Neuronal stem cell (in vitro differentiated cells): Measurements from ENCODE around the gene PLEKHA3.
"Not testable (repeated sequence)": the region's sequence is repeated elsewhere in the genome, so short reads cannot be mapped to it uniquely, and the experiment has no call there.

Experiments used
- DNase-seq: peaks from one replicate; pipeline ENCODE4 v3.0.0-alpha.2; 2013; ENCODE audit warnings: low spot score
- H2AFZ ChIP-seq: one replicate; pipeline ENCODE4 v1.6.1; 2013; ENCODE audit warnings: mild to moderate bottlenecking, low read length, inconsistent platforms
- H2AK5ac ChIP-seq: 2 replicates; pipeline ENCODE4 v1.6.1; 2013; ENCODE audit warnings: low read depth, mild to moderate bottlenecking, inconsistent platforms, low read length, moderate library complexity, mixed read lengths
- H2BK120ac ChIP-seq: 2 replicates; pipeline ENCODE4 v1.6.1; 2013; ENCODE audit warnings: low read depth, mild to moderate bottlenecking, inconsistent platforms, low read length, moderate library complexity, mixed read lengths
- H2BK12ac ChIP-seq: one replicate; pipeline ENCODE4 v1.6.1; 2013; ENCODE audit warnings: low read length, inconsistent platforms
- H2BK15ac ChIP-seq: 2 replicates; pipeline ENCODE4 v1.6.1; 2013; ENCODE audit warnings: mild to moderate bottlenecking, low read length, inconsistent platforms, mixed read lengths
- H2BK5ac ChIP-seq: one replicate; pipeline ENCODE4 v1.6.1; 2013; ENCODE audit warnings: inconsistent platforms, mild to moderate bottlenecking, low read length, moderate library complexity
- H3K14ac ChIP-seq: one replicate; pipeline ENCODE4 v1.6.1; 2013; ENCODE audit warnings: low read length, inconsistent platforms
- H3K18ac ChIP-seq: 2 replicates; pipeline ENCODE4 v1.6.1; 2013; ENCODE audit warnings: low read length, inconsistent platforms
- H3K23ac ChIP-seq: 2 replicates; pipeline ENCODE4 v1.6.1; 2013; ENCODE audit warnings: low read depth, mild to moderate bottlenecking, mixed read lengths, low read length, inconsistent platforms; ENCODE audit not compliant: poor library complexity
- H3K27ac ChIP-seq: replicated peaks from 3 replicates; pipeline ENCODE4 v1.5.1; 2013; ENCODE audit warnings: low read length, inconsistent platforms
- H3K27me3 ChIP-seq, 3 experiments: 2 replicates each; pipeline ENCODE4 v1.6.1; 2013; ENCODE audit warnings: low read length in 3 of 3, mild to moderate bottlenecking in 2 of 3, inconsistent platforms in 1 of 3, low read depth in 1 of 3, mixed read lengths in 1 of 3, moderate library complexity in 1 of 3; ENCODE audit not compliant: control insufficient read depth in 3 of 3, insufficient read depth in 3 of 3
- H3K36me3 ChIP-seq, 2 donors: replicated peaks in 1 of 2; 2 replicates each; pipeline ENCODE4 v1.6.1; 2013; ENCODE audit warnings: low read length in 2 of 2; ENCODE audit not compliant: control insufficient read depth in 2 of 2, insufficient read depth in 2 of 2
- H3K4ac ChIP-seq: 2 replicates; pipeline ENCODE4 v1.6.1; 2013; ENCODE audit warnings: inconsistent platforms, mild to moderate bottlenecking, low read length, moderate library complexity
- H3K4me1 ChIP-seq, 2 donors: 1 replicate in 1 of 2; 2 replicates in 1 of 2; pipeline ENCODE4 v1.6.1; 2013; ENCODE audit warnings: low read length in 2 of 2, low read depth in 1 of 2; ENCODE audit not compliant: control insufficient read depth in 2 of 2, insufficient read depth in 1 of 2
- H3K4me2 ChIP-seq: one replicate; pipeline ENCODE4 v1.6.1; 2013; ENCODE audit warnings: mild to moderate bottlenecking, low read length, inconsistent platforms; ENCODE audit not compliant: insufficient read depth, poor library complexity, severe bottlenecking
- H3K4me3 ChIP-seq, 2 donors: 2 replicates each; pipeline ENCODE4 v1.5.1; 2013; ENCODE audit warnings: low read length in 2 of 2, mild to moderate bottlenecking in 2 of 2, inconsistent platforms in 1 of 2, moderate library complexity in 1 of 2
- H3K79me1 ChIP-seq: one replicate; pipeline ENCODE4 v1.6.1; 2013; ENCODE audit warnings: low read depth, mild to moderate bottlenecking, inconsistent platforms, low read length, moderate library complexity
- H3K9ac ChIP-seq: one replicate; pipeline ENCODE4 v1.6.1; 2013; ENCODE audit warnings: mild to moderate bottlenecking, low read depth, low read length, inconsistent platforms; ENCODE audit not compliant: poor library complexity
- H3K9me3 ChIP-seq, 2 donors: replicated peaks in 1 of 2; 2 replicates each; pipeline versions ENCODE3 to v1.6.1; 2013; ENCODE audit warnings: low read length in 2 of 2, mild to moderate bottlenecking in 2 of 2, inconsistent platforms in 1 of 2, low read depth in 1 of 2, mixed read lengths in 1 of 2, moderate library complexity in 1 of 2; ENCODE audit not compliant: control insufficient read depth in 2 of 2, insufficient read depth in 1 of 2
- H4K8ac ChIP-seq: one replicate; pipeline ENCODE4 v1.6.1; 2013; ENCODE audit warnings: low read depth, mild to moderate bottlenecking, inconsistent platforms, low read length, moderate library complexity
- H4K91ac ChIP-seq: one replicate; pipeline ENCODE4 v1.6.1; 2013; ENCODE audit warnings: low read length, low read depth, mild to moderate bottlenecking, inconsistent platforms; ENCODE audit not compliant: poor library complexity
- WGBS, 2 donors: extraction: QIAGEN DNeasy Blood & Tissue Kit; methylation state at CpG; one replicate each; pipeline ENCODE4 v1.1.7; 2013; ENCODE audit warnings: missing lambda C conversion rate in 2 of 2, mixed read lengths in 1 of 2; ENCODE audit not compliant: insufficient read length in 2 of 2, insufficient replicate concordance in 1 of 2; ENCODE audit errors: extremely low coverage in 2 of 2; 5-methylcytosine and 5-hydroxymethylcytosine counted together

Gene PLEKHA3

GRCh38 chr2:178471313-178471712 lies 8.9 kb upstream of the PLEKHA3 start:
- not testable (repeated sequence) for H2BK5ac ChIP-seq, DNase-seq, H3K23ac ChIP-seq, H2AFZ ChIP-seq, H2AK5ac ChIP-seq, H3K9me3 ChIP-seq, H3K14ac ChIP-seq, H3K4me3 ChIP-seq, H4K91ac ChIP-seq, H3K4ac ChIP-seq, H4K8ac ChIP-seq, H3K79me1 ChIP-seq, H2BK120ac ChIP-seq, H3K4me2 ChIP-seq, H2BK12ac ChIP-seq, H3K27me3 ChIP-seq, H3K18ac ChIP-seq, H3K4me1 ChIP-seq, H3K27ac ChIP-seq, H3K9ac ChIP-seq, H2BK15ac ChIP-seq
- no CpG with 5 or more reads among the region's 5 CpGs for WGBS, 2 donors
- peaks cover 3 to 53% of the 10 kb centered on the region in 2 donors for H3K36me3 ChIP-seq

DNA sequence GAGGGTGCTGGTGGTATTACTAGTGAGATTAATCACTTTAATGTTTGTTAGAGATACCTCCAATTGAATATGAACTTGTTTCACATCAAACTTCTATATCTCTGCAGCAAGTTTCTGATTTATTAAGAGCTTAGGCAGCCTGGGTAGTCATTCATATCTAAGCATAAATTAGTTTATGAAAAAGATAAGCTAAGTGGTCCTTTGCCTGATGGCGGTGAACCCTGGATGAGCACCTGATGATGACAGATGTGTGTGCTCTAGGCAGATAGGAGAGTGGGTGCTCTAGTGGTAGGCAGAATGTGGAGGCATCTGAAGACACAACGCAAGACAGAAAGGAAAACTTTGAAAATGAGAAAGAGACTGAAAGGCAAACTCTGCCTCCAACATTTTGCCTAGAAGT lies 6.9 kb upstream of the PLEKHA3 start:
- Histone ChIP-seq H3K4me2 (no peak overlapping the region), H2BK5ac (no peak overlapping the region), H3K4ac (no peak overlapping the region), H3K18ac (no peak overlapping the region), H3K79me1 (no peaks in the 10 kb centered on the region), H2BK15ac (no peak overlapping the region), H2BK120ac (no peak overlapping the region), H3K14ac (no peak overlapping the region), H3K9ac (no peak overlapping the region), H3K4me1 (no peaks in the 10 kb centered on the region), H3K27me3 (no peaks in the 10 kb centered on the region), H3K27ac (no peak overlapping the region), H3K36me3 (peaks cover 0 to 35% of the 10 kb centered on the region in 2 donors), H3K9me3 (no peaks in the 10 kb centered on the region), H3K4me3 (no peak overlapping the region), H2AK5ac (no peak overlapping the region), H4K91ac (no peak overlapping the region), H4K8ac (no peak overlapping the region), H2BK12ac (no peak overlapping the region), H3K23ac (no peak overlapping the region), H2AFZ (no peak overlapping the region)
- WGBS, 2 donors = no CpG with 5 or more reads among the region's 2 CpGs
- DNase-seq = no peak

DNA sequence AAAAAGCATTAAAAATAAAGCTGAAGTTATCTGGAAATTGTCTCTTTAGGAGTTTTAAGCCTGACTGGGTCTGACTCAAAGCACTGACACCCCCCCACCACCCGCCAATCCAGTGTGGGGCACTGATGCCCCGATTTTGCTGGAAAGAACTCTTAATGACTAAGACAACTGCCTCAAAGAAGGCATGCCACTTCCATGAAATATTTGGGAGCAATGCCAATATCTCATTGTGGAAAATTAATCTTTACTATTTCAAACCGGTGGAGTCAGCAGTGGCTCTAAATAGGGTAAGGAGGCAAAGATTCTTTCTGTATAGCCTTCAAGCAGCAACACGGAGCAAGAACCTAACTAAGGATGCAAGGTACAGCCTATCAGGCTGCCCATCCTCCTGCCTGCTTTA lies 6.3 kb upstream of the PLEKHA3 start:
- H4K91ac ChIP-seq = no peak overlapping the region
- WGBS, 2 donors = no CpG with 5 or more reads among the region's 4 CpGs
- no peak overlapping the region for H2AFZ ChIP-seq
- DNase-seq = no peak
- H3K23ac ChIP-seq = no peak overlapping the region
- no peak overlapping the region for H3K27ac ChIP-seq
- no peak overlapping the region for H2BK12ac ChIP-seq
- H2BK15ac ChIP-seq = no peak overlapping the region
- no peak overlapping the region for H3K9ac ChIP-seq
- no peak overlapping the region for H3K18ac ChIP-seq
- no peaks in the 10 kb centered on the region for H3K9me3 ChIP-seq
- H3K14ac ChIP-seq = no peak overlapping the region
- no peaks in the 10 kb centered on the region for H3K27me3 ChIP-seq
- H4K8ac ChIP-seq = no peak overlapping the region
- no peaks in the 10 kb centered on the region for H3K79me1 ChIP-seq
- peaks cover 0 to 29% of the 10 kb centered on the region in 2 donors for H3K36me3 ChIP-seq
- no peak overlapping the region for H2BK5ac ChIP-seq
- H3K4me1 ChIP-seq = no peaks in the 10 kb centered on the region
- H3K4ac ChIP-seq = no peak overlapping the region
- H2AK5ac ChIP-seq = no peak overlapping the region
- H3K4me2 ChIP-seq = no peak overlapping the region
- no peak overlapping the region for H3K4me3 ChIP-seq
- H2BK120ac ChIP-seq = no peak overlapping the region

- WGBS, 2 donors = no CpG with 5 or more reads among the region's 5 CpGs
- Histone ChIP-seq H3K36me3 (peaks cover 0 to 23% of the 10 kb centered on the region in 2 donors), H3K4ac (no peak overlapping the region), H3K4me2 (no peak overlapping the region), H3K79me1 (no peaks in the 10 kb centered on the region), H3K23ac (no peak overlapping the region), H2BK120ac (no peak overlapping the region), H2BK12ac (no peak overlapping the region), H3K9me3 (no peaks in the 10 kb centered on the region), H4K91ac (no peak overlapping the region), H3K14ac (no peak overlapping the region), H2BK5ac (no peak overlapping the region), H3K4me3 (no peak overlapping the region), H3K27ac (no peak overlapping the region), H2AK5ac (no peak overlapping the region), H3K18ac (no peak overlapping the region), H2AFZ (no peak overlapping the region), H4K8ac (no peak overlapping the region), H3K9ac (no peak overlapping the region), H3K4me1 (no peaks in the 10 kb centered on the region), H3K27me3 (no peaks in the 10 kb centered on the region), H2BK15ac (no peak overlapping the region)
- no peak for DNase-seq
Observed at GRCh38 chr2:178474560-178474959, 5.7 kb upstream of the PLEKHA3 start.
